ENCODE results near the gene LEFTY1.

- TF ChIP-seq EZH2phosphoT487 (IDR thresholded peaks at IDR 0.05; ENCODE audit: borderline replicate concordance, low read length) (no peak), CTCF (IDR thresholded peaks at IDR 0.05; ENCODE audit: low read depth, low read length, poor library complexity, severe bottlenecking) (no peak)
Observed at GRCh38 chr1:225845097-225845496, 43.8 kb downstream of the LEFTY1 start.

Measured in DOHH2 (cell line).